K562 (cell line): ENCODE results near the gene IL1RAPL2. TPM values are rescaled to one million over a fixed set of nuclear protein-coding genes. Genes with fewer than 3 reads are reported as not detected.

Experiments used
- ATAC-seq: fragments of 200-7000 bp; cut with Tn5 transposase; 3 replicates; pipeline ENCODE4 v1.9.1; 2020; ENCODE audit warnings: moderate library complexity
- BruUV-seq: library from RNA; stranded (reverse); fragments of 400-500 nt; replicated peaks from 2 replicates; lab custom pipeline; 2021; lab: Mats Ljungman, UMichigan
- CTCF ChIA-PET: fragments of 300-600 bp; formaldehyde crosslinking; extraction: SDS; loops from one replicate; lab custom pipeline; 2021; ENCODE audit warnings: low intra/inter-chr PET ratio; lab: Yijun Ruan, JAX
- POLR2A ChIA-PET: fragments of 300-600, 350-650 bp; sonication (Branson Sonifier 250); formaldehyde crosslinking; extraction: SDS; loops from one replicate; lab custom pipeline; 2021; ENCODE audit warnings: antibody characterized with exemption, inconsistent platforms; lab: Yijun Ruan, JAX
- DNase-seq, 4 experiments: peaks; one replicate each; pipeline versions ENCODE4 v3.0.0 to v3.0.0-alpha.2; 2011 to 2018; ENCODE audit warnings: low spot score in 3 of 4, mixed read lengths in 3 of 4; ENCODE audit errors: extremely low read depth in 1 of 4
- FAIRE-seq: peaks from 2 replicates; lab custom pipeline; 2011; peaks lifted over from hg19 to GRCh38; lab: Jason Lieb, UNC
- H2AFZ ChIP-seq: 2 replicates; pipeline ENCODE4 v1.6.0; 2011; ENCODE audit warnings: low read depth, low read length, control low read depth, inconsistent platforms
- H3K27ac ChIP-seq: fragments of 200-600 bp; 3 replicates; pipeline ENCODE4 v1.8.0; 2011; ENCODE audit warnings: low read depth, mild to moderate bottlenecking, control low read depth, inconsistent platforms, low read length, moderate library complexity, mixed read lengths; ENCODE audit errors: extremely low read depth
- H3K27me3 ChIP-seq, 2 experiments: fragments of 300-600 bp in 1 of 2; 2 replicates in 1 of 2; 3 replicates in 1 of 2; pipeline versions ENCODE4 v1.6.0 to v1.8.0; 2011; ENCODE audit warnings: inconsistent platforms in 2 of 2, low read length in 2 of 2, mild to moderate bottlenecking in 1 of 2, mixed read lengths in 1 of 2, moderate library complexity in 1 of 2; ENCODE audit not compliant: control insufficient read depth in 2 of 2, insufficient read depth in 2 of 2
- H3K36me3 ChIP-seq: fragments of 300-600 bp; 3 replicates; pipeline ENCODE4 v1.8.0; 2011; ENCODE audit warnings: mild to moderate bottlenecking, low read length, inconsistent platforms; ENCODE audit not compliant: control insufficient read depth, insufficient read depth
- H3K4me1 ChIP-seq, 2 experiments: fragments of 200-600 bp in 1 of 2; replicated peaks in 1 of 2; 2 replicates in 1 of 2; 3 replicates in 1 of 2; pipeline versions ENCODE4 v1.5.1 to v1.8.0; 2011; ENCODE audit warnings: inconsistent platforms in 2 of 2, low read length in 2 of 2, mild to moderate bottlenecking in 1 of 2, mixed read lengths in 1 of 2, moderate library complexity in 1 of 2; ENCODE audit not compliant: control insufficient read depth in 2 of 2, insufficient read depth in 2 of 2
- H3K4me2 ChIP-seq: 2 replicates; pipeline ENCODE4 v1.6.1; 2011; ENCODE audit warnings: low read length, control low read depth, inconsistent platforms, mixed read lengths; ENCODE audit not compliant: insufficient read depth
- H3K4me3 ChIP-seq: fragments of 200-600 bp; sonication (generic), shearing (Covaris generic); 2 replicates; pipeline ENCODE4 v1.5.1; 2016; ENCODE audit warnings: control low read depth, inconsistent platforms
- H3K79me2 ChIP-seq: fragments of 200-600 bp; 3 replicates; pipeline ENCODE4 v1.8.0; 2011; ENCODE audit warnings: low read length, inconsistent platforms; ENCODE audit not compliant: control insufficient read depth, insufficient read depth
- H3K9ac ChIP-seq, 2 experiments: 2 replicates each; pipeline versions ENCODE4 v1.6.0 to v1.6.1; 2011; ENCODE audit warnings: low read depth in 2 of 2, low read length in 2 of 2, control low read depth in 1 of 2, inconsistent platforms in 1 of 2, mild to moderate bottlenecking in 1 of 2, mixed read lengths in 1 of 2; ENCODE audit not compliant: insufficient read depth in 1 of 2
- H3K9me1 ChIP-seq: one replicate; pipeline ENCODE4 v1.6.0; 2011; ENCODE audit warnings: inconsistent platforms, mild to moderate bottlenecking, low read length, moderate library complexity; ENCODE audit not compliant: control insufficient read depth, insufficient read depth
- H3K9me3 ChIP-seq: replicated peaks from 2 replicates; pipeline ENCODE4 v1.5.1; 2011; ENCODE audit warnings: low read depth, low read length, inconsistent platforms; ENCODE audit not compliant: control insufficient read depth, insufficient read depth
- H4K20me1 ChIP-seq: replicated peaks from 2 replicates; pipeline ENCODE4 v1.6.1; 2011; ENCODE audit warnings: low read length, inconsistent platforms, mixed read lengths; ENCODE audit not compliant: control insufficient read depth, insufficient read depth
- HEY1 ChIP-seq: fragments of 250-450 bp; sonication (Bioruptor Pico); IDR thresholded peaks from 2 replicates; pipeline ENCODE4 v1.5.0; 2020; ENCODE audit warnings: mild to moderate bottlenecking, moderate library complexity, borderline replicate concordance
- PRDM10 ChIP-seq: fragments of 450-650 bp; IDR thresholded peaks from 2 replicates; pipeline ENCODE4 v1.6.1; 2018; ENCODE audit not compliant: partially characterized antibody
- WGBS: fragments of 100-300 bp; shearing (Covaris generic); methylation state at CpG from one replicate; pipeline ENCODE4 v1.1.6; 2016; ENCODE audit warnings: low coverage, mixed read lengths; ENCODE audit not compliant: insufficient coverage; ENCODE audit errors: missing lambda C conversion rate; 5-methylcytosine and 5-hydroxymethylcytosine counted together
- in situ Hi-C: fragments of 300-500 bp; cut with MboI; formaldehyde crosslinking; loops from 4 replicates; pipeline ENCODE4 v1.15.0; 2018; ENCODE audit warnings: inconsistent platforms, mixed read lengths
- intact Hi-C: fragments of 100-400 bp; cut with micrococcal nuclease; formaldehyde crosslinking; loops from 2 replicates; pipeline ENCODE4 v1.14.2; 2022
- polyA plus RNA-seq, 8 experiments: library from polyadenylated mRNA; depleted of rRNA in 4 of 8; stranded (reverse) in 5 of 8; unstranded in 3 of 8; fragments of >200 nt; fragmentation: Nextera tagmentation in 2 of 8; fragmentation: Illumina TruSeq in 1 of 8; extraction: Ambion mirVana in 2 of 8; extraction: Trizol in 1 of 8; gene quantifications; 2 replicates each; pipeline versions ENCODE4 v1.2.1 to v1.2.3, GENCODE V29; 2011 to 2014; ENCODE audit warnings: inconsistent platforms in 1 of 8, missing spikeins in 1 of 8
- total RNA-seq, 7 experiments: library from RNA; depleted of rRNA in 6 of 7; stranded (reverse); fragments of >200 nt in 6 of 7; fragmentation: Illumina TruSeq in 2 of 7; extraction: Trizol in 2 of 7; gene quantifications; 2 replicates each; pipeline versions ENCODE4 v1.2.1 to v1.2.3, GENCODE V29; 2011 to 2021; ENCODE audit warnings: low replicate concordance in 1 of 7

Gene IL1RAPL2
- total and polyA plus RNA-seq, 9 of the 15 experiments (the other 6 are each of a cell fraction or from before 2014, with no cell fraction given), result not detected

GRCh38 chrX:105220636-105221035 lies 654.6 kb downstream of the IL1RAPL2 start, which contains the start of gene TEX13A:
TEX13A (minus strand) TSS chrX:105220694; CDS start chrX:105220397, 297 bp downstream.
- no peak for ATAC-seq
- intact Hi-C loops (no loop called here), in situ Hi-C loops (no loop called here)
- ChIA-PET CTCF (no interaction called here), POLR2A (no interaction called here)
- WGBS, result 0% methylated on average over 3 of the region's 7 CpGs
- FAIRE-seq, result no peak
- Histone ChIP-seq H3K4me2 (no peak within 1 kb of the TSS), H3K9me3 (no peaks in the 10 kb centered on the region), H3K27me3 (no peaks in the 10 kb centered on the region), H4K20me1 (no peaks in the 10 kb centered on the region), H3K4me3 (no peak within 1 kb of the TSS), H3K9me1 (no peaks in the 10 kb centered on the region), H3K9ac (no peak within 1 kb of the TSS), H2AFZ (no peak within 1 kb of the TSS), H3K79me2 (no peaks in the 10 kb centered on the region), H3K4me1 (no peaks in the 10 kb centered on the region), H3K36me3 (no peaks in the 10 kb centered on the region), H3K27ac (no peak within 1 kb of the TSS)
- peak; percentile 96 for TF ChIP-seq PRDM10
- no peak for TF ChIP-seq HEY1 (CRISPR knock-in tag)
- DNase-seq, result no peak
- BruUV-seq, result no TSS peak
